ENCODE results near the gene RTP1. TPM values are rescaled to one million over a fixed set of nuclear protein-coding genes. Genes with fewer than 3 reads are reported as not detected.
"Not testable (repeated sequence)": the region's sequence is repeated elsewhere in the genome, so short reads cannot be mapped to it uniquely, and the experiment has no call there.

RTP1 gene
- total RNA-seq, 2 donors from 2014 or later = not detected

DNA sequence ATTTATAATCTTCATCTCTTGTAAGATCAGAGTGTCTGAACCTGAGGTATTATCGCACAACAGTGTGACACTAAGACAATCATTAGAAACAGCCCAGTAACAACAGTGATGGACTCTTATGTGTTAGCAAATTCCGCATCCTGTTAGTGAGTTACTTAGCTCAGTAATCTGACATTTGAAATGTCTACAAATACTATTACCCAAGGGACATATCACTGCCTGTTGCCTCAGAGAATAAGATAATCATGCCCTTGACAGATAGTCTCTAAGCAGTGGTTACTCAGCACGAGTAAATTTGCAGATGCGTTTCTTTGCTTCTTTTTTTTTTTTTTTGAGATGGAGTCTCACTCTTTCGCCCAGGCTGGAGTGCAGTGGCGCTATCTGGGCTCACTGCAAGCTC, 13.4 kb upstream of the RTP1 start:
- ATAC-seq = no peak
- Mint-ChIP-seq H3K36me3 (ENCODE audit: low read depth) (peaks cover 8% of the 10 kb centered on the region), H3K27me3 (peaks cover 52% of the 10 kb centered on the region)

GRCh38 chr3:187185759-187186158, 11.5 kb upstream of the RTP1 start:
- Mint-ChIP-seq H3K4me3 (no peak overlapping the region), H3K27ac (no peak overlapping the region), H3K4me1 (peaks cover 7% of the 10 kb centered on the region), H3K27me3 (peaks cover 45% of the 10 kb centered on the region), H3K36me3 (ENCODE audit: low read depth) (peaks cover 5% of the 10 kb centered on the region)
- ATAC-seq (no peak), DNase-seq (no peak)
- no peaks in the 10 kb centered on the region for H3K9me3 ChIP-seq (ENCODE audit: control insufficient read depth, low read length, poor library complexity, severe bottlenecking)

More for the DNA sequence above, 13.4 kb upstream of the RTP1 start:
- DNase-seq = no peak
- H3K4me1 Mint-ChIP-seq = peaks cover 7% of the 10 kb centered on the region
- no peak overlapping the region for H3K4me3 Mint-ChIP-seq
- H3K27ac Mint-ChIP-seq = no peak overlapping the region
- no peaks in the 10 kb centered on the region for H3K9me3 ChIP-seq (ENCODE audit: control insufficient read depth, low read length, poor library complexity, severe bottlenecking)

DNA sequence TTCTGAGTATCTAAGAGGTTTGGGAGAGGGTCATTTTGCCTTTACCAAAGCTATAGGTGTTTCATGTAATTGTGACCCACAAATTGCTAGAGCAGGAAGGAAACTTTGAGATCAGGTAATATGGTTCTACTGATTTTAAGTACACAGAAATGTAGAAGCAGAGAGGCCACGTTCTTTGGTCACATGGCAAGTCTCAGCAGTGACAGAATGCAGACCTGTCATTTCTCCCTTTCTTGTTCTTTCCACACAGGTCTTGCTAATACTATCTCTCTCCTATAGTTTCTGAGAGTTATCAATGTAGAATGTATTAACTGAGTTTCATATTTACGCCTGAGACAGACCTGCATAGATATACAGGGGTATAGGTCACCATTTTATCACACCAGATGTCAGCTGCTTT, 10.9 kb upstream of the RTP1 start:
- ATAC-seq (no peak), DNase-seq (no peak)
- Mint-ChIP-seq H3K27ac (no peak overlapping the region), H3K36me3 (ENCODE audit: low read depth) (peaks cover 5% of the 10 kb centered on the region), H3K4me3 (no peak overlapping the region), H3K27me3 (peaks cover 46% of the 10 kb centered on the region), H3K4me1 (peaks cover 7% of the 10 kb centered on the region)
- H3K9me3 ChIP-seq (ENCODE audit: control insufficient read depth, low read length, poor library complexity, severe bottlenecking) = no peaks in the 10 kb centered on the region

DNA sequence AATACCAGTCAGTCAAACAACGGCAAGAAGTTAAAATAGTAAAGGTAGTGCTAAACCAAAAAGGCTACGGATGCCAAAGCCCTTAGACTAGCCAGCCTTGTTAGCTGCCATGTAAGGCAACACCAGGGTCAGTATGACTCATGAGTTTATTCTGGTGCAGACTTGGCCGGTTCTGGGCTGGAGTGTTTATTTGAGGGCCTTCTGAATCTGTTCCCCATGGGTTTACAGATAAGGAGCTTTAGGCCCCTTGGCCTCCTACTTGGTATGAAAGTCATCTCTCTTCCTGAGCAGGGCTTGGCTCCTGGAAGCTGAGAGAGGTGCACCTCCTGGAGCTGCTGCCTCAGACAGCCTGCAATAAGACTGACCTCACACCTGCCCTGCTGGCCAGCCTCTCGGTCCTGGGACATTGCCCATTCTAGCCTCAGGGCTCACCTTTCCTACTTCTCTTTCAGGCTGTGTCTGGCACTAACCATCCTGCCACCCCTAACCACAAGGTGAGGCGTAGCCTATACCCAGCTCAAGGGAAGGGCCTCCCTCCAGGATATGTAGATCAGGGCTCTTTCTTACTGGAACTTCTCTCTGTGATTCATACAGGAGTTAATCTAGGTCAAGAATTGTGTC, 10.4 kb upstream of the RTP1 start:
- DNase-seq = no peak
- H3K36me3 Mint-ChIP-seq (ENCODE audit: low read depth) = peaks cover 5% of the 10 kb centered on the region
- H3K4me3 Mint-ChIP-seq = no peak overlapping the region
- H3K9me3 ChIP-seq (ENCODE audit: control insufficient read depth, low read length, poor library complexity, severe bottlenecking) = no peaks in the 10 kb centered on the region
- no peak for ATAC-seq
- peaks cover 46% of the 10 kb centered on the region for H3K27me3 Mint-ChIP-seq
- no peak overlapping the region for H3K27ac Mint-ChIP-seq
- H3K4me1 Mint-ChIP-seq = peaks cover 7% of the 10 kb centered on the region

- peaks cover 48% of the 10 kb centered on the region for H3K27me3 Mint-ChIP-seq
- no peaks in the 10 kb centered on the region for H3K9me3 ChIP-seq (ENCODE audit: control insufficient read depth, low read length, poor library complexity, severe bottlenecking)
- peaks cover 4% of the 10 kb centered on the region for H3K4me1 Mint-ChIP-seq
- DNase-seq = no peak
- H3K36me3 Mint-ChIP-seq (ENCODE audit: low read depth) = peaks cover 5% of the 10 kb centered on the region
- H3K27ac Mint-ChIP-seq = no peak overlapping the region
- no peak for ATAC-seq
- H3K4me3 Mint-ChIP-seq = no peak overlapping the region
Observed at GRCh38 chr3:187188931-187189330, 8.4 kb upstream of the RTP1 start.

DNA sequence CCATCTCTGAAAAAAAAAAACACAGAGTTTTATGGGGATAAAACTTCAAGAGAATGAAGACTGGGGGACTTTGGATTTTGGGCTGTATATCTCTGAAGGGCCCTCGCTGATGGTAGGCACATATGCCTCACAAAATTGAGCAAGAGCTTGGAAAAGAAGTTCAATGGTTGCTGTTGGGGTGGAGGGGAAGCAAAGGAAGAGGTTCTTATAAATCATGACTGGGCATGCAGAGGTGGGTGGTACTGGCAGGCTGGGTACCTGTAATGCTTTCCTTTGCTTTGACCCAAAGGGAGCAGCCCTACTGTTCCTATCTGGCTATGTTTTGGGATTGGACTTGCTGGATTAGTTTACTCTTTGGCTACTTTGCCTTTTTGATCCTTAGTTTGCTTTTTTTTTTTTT, 6.0 kb upstream of the RTP1 start:
- H3K36me3 Mint-ChIP-seq (ENCODE audit: low read depth) = peaks cover 2% of the 10 kb centered on the region
- no peak overlapping the region for H3K4me3 Mint-ChIP-seq
- ATAC-seq (no peak), DNase-seq (no peak)
- H3K9me3 ChIP-seq (ENCODE audit: control insufficient read depth, low read length, poor library complexity, severe bottlenecking) = no peaks in the 10 kb centered on the region
- H3K27me3 Mint-ChIP-seq = peaks cover 53% of the 10 kb centered on the region
- no peak overlapping the region for H3K27ac Mint-ChIP-seq
- H3K4me1 Mint-ChIP-seq = peaks cover 4% of the 10 kb centered on the region

DNA sequence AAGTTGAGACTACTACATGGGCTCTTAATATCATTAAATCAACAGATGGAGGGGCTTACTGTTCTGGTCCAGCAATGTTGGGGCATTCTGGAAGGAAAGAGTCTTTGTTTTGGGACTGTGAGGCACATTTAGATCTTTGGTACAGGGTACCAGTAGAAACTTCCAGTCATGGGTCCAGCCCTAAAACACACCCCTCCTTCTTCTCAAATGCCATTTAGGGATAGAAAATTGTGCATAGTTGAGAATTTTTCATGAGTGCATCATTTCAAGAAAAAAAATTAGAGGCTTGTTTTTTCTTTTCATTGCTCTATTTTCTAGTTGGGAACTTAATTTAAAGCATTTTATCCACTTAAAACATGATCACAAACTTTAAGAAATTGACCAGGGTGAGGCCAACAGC, 4.1 kb upstream of the RTP1 start:
- DNase-seq = no peak
- no peak overlapping the region for H3K27ac Mint-ChIP-seq
- peaks cover 59% of the 10 kb centered on the region for H3K27me3 Mint-ChIP-seq
- H3K36me3 Mint-ChIP-seq (ENCODE audit: low read depth) = peaks cover 2% of the 10 kb centered on the region
- H3K9me3 ChIP-seq (ENCODE audit: control insufficient read depth, low read length, poor library complexity, severe bottlenecking) = no peaks in the 10 kb centered on the region
- H3K4me1 Mint-ChIP-seq = no peaks in the 10 kb centered on the region
- no peak for ATAC-seq
- no peak overlapping the region for H3K4me3 Mint-ChIP-seq

- no peak overlapping the region for H3K4me3 Mint-ChIP-seq
- no peak for DNase-seq
- H3K4me1 Mint-ChIP-seq = no peaks in the 10 kb centered on the region
- H3K9me3 ChIP-seq (ENCODE audit: control insufficient read depth, low read length, poor library complexity, severe bottlenecking) = no peaks in the 10 kb centered on the region
- no peak overlapping the region for H3K27ac Mint-ChIP-seq
- peaks cover 3% of the 10 kb centered on the region for H3K36me3 Mint-ChIP-seq (ENCODE audit: low read depth)
- no peak for ATAC-seq
- H3K27me3 Mint-ChIP-seq = peaks cover 44% of the 10 kb centered on the region
Observed at GRCh38 chr3:187196573-187197334, 532 bp upstream of the RTP1 start.

GRCh38 chr3:187198490-187198889, 1.2 kb downstream of the RTP1 start:
- no peaks in the 10 kb centered on the region for H3K9me3 ChIP-seq (ENCODE audit: control insufficient read depth, low read length, poor library complexity, severe bottlenecking)
- no peak overlapping the region for H3K27ac Mint-ChIP-seq
- H3K36me3 Mint-ChIP-seq (ENCODE audit: low read depth) = peaks cover 3% of the 10 kb centered on the region
- H3K4me3 Mint-ChIP-seq = no peak overlapping the region
- no peak for ATAC-seq
- H3K27me3 Mint-ChIP-seq = peaks cover 49% of the 10 kb centered on the region
- H3K4me1 Mint-ChIP-seq = no peaks in the 10 kb centered on the region
- DNase-seq = no peak

DNA sequence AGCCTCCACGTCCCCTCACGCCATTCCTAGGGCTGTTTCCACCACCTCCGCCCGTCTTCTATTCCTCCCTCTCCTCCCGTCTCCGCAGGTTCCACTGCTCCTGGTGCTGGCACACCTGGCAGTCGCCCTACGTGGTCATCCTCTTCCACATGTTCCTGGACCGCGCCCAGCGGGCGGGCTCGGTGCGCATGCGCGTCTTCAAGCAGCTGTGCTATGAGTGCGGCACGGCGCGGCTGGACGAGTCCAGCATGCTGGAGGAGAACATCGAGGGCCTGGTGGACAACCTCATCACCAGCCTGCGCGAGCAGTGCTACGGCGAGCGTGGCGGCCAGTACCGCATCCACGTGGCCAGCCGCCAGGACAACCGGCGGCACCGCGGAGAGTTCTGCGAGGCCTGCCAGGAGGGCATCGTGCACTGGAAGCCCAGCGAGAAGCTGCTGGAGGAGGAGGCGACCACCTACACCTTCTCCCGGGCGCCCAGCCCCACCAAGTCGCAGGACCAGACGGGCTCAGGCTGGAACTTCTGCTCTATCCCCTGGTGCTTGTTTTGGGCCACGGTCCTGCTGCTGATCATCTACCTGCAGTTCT, 2.3 kb downstream of the RTP1 start:
- not testable (repeated sequence) for H3K9me3 ChIP-seq (ENCODE audit: control insufficient read depth, low read length, poor library complexity, severe bottlenecking); H3K4me1 Mint-ChIP-seq; H3K36me3 Mint-ChIP-seq (ENCODE audit: low read depth); DNase-seq; H3K27ac Mint-ChIP-seq; ATAC-seq; H3K4me3 Mint-ChIP-seq
- H3K27me3 Mint-ChIP-seq = peaks cover 43% of the 10 kb centered on the region

DNA sequence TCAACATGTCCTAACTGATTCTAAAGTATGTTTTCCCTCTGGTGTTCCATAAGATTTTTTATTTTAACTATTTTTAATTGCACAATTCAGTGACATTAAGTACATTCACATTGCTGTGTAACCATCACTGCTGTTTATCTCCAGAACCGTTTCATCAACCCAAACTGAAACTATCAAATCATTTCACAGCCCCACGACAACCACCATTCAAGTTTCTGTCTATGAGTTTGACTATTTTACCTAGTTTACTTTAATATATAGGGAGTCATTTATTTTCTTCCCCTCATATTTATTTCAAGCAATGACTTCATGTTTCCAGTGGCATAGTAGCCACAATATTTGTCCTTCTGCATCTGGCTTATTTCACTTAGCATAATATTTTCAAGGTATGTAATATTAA, 8.4 kb downstream of the RTP1 start:
- no peak overlapping the region for H3K27ac Mint-ChIP-seq
- ATAC-seq (no peak), DNase-seq (no peak)
- H3K9me3 ChIP-seq (ENCODE audit: control insufficient read depth, low read length, poor library complexity, severe bottlenecking) = no peaks in the 10 kb centered on the region
- no peaks in the 10 kb centered on the region for H3K4me1 Mint-ChIP-seq
- no peak overlapping the region for H3K4me3 Mint-ChIP-seq
- H3K27me3 Mint-ChIP-seq = peaks cover 35% of the 10 kb centered on the region
- H3K36me3 Mint-ChIP-seq (ENCODE audit: low read depth) = peaks cover 4% of the 10 kb centered on the region

DNA sequence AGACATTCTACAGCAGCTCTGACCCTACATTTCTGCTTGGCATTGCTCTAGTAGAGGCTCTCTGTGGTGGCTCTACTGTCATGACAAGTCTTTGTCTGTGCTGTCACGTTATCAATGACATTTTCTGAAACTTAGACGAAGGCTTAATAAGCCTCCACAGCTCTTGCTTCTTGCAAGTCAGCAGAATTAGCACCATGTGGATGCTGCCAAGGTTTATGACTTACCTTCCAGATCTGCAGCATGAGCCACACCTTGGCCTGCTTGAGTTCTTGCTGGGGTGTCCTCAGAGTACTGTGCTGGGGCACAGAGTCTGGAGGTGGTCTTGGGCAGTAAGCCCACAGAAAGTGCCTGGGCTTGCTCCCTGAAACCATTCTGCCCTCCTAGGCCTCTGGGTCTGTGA, 9.8 kb downstream of the RTP1 start:
- ATAC-seq (no peak), DNase-seq (no peak)
- Mint-ChIP-seq H3K36me3 (ENCODE audit: low read depth) (peaks cover 4% of the 10 kb centered on the region), H3K27ac (no peak overlapping the region), H3K4me3 (no peak overlapping the region), H3K4me1 (no peaks in the 10 kb centered on the region), H3K27me3 (peaks cover 27% of the 10 kb centered on the region)
- no peaks in the 10 kb centered on the region for H3K9me3 ChIP-seq (ENCODE audit: control insufficient read depth, low read length, poor library complexity, severe bottlenecking)

- ATAC-seq (no peak), DNase-seq (no peak)
- peaks cover 21% of the 10 kb centered on the region for H3K27me3 Mint-ChIP-seq
- no peak overlapping the region for H3K27ac Mint-ChIP-seq
- peaks cover 4% of the 10 kb centered on the region for H3K36me3 Mint-ChIP-seq (ENCODE audit: low read depth)
- no peaks in the 10 kb centered on the region for H3K9me3 ChIP-seq (ENCODE audit: control insufficient read depth, low read length, poor library complexity, severe bottlenecking)
- no peak overlapping the region for H3K4me3 Mint-ChIP-seq
- H3K4me1 Mint-ChIP-seq = no peaks in the 10 kb centered on the region
Observed at GRCh38 chr3:187207624-187208023, 10.3 kb downstream of the RTP1 start.

- no peaks in the 10 kb centered on the region for H3K4me1 Mint-ChIP-seq
- no peaks in the 10 kb centered on the region for H3K9me3 ChIP-seq (ENCODE audit: control insufficient read depth, low read length, poor library complexity, severe bottlenecking)
Observed at GRCh38 chr3:187208159-187208558, 10.9 kb downstream of the RTP1 start.

More at GRCh38 chr3:187208159-187208558, 10.9 kb downstream of the RTP1 start:
- DNase-seq = no peak
- Mint-ChIP-seq H3K36me3 (ENCODE audit: low read depth) (peaks cover 4% of the 10 kb centered on the region), H3K27ac (no peak overlapping the region), H3K27me3 (peaks cover 20% of the 10 kb centered on the region), H3K4me3 (no peak overlapping the region)
- no peak for ATAC-seq

Measured in T-helper 17 cell (primary cell).